GM12891 (cell line): Measurements from ENCODE around the gene FAM193A.

ENCODE experiments used
- PAX5 ChIP-seq: IDR thresholded peaks from 2 replicates; pipeline ENCODE4 v1.6.1; 2011; ENCODE audit warnings: low read length, moderate library complexity, mild to moderate bottlenecking; ENCODE audit not compliant: insufficient read depth, severe bottlenecking
- POLR2A ChIP-seq: IDR thresholded peaks from 2 replicates; pipeline ENCODE4 v1.6.1; 2011; ENCODE audit warnings: low read depth, low read length, control low read depth
- POLR2AphosphoS5 ChIP-seq: IDR thresholded peaks from 2 replicates; pipeline ENCODE4 v1.6.1; 2011; ENCODE audit warnings: low read depth, low read length, control low read depth
- POU2F2 ChIP-seq: IDR thresholded peaks from 2 replicates; pipeline ENCODE4 v1.6.1; 2011; ENCODE audit warnings: low read depth, mild to moderate bottlenecking, control low read depth, low read length, moderate library complexity
- TAF1 ChIP-seq: IDR thresholded peaks from 2 replicates; pipeline ENCODE4 v1.6.1; 2011; ENCODE audit warnings: low read depth, low read length, control low read depth

DNA sequence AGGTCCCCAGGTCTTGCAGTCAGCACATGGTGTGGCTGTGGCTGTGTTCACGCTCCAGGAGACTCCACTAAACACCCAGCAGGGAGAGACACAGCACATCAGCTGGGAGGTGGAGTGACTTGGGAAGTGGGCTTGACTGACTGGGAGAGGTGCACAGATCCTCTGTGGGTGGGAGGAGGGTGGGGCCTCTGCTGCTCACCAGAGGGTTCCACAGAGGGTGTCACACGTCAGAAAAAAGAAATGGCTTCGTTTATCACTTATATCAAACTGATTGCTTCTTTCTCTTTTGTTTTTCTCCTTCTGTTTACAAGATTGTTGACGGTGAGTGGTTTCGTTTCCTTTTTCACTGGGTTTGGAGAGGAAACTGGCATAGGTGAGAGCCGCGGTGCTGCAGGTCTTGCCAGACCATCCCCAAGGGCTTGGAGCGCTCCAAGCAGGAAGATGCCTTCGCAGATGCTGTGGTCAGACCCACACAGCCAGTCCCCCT is 24.8 kb upstream of the FAM193A start:
- no peak for TF ChIP-seq POLR2A
- TF ChIP-seq TAF1 = no peak
- no peak for TF ChIP-seq PAX5
- no peak for TF ChIP-seq POLR2AphosphoS5
- TF ChIP-seq POU2F2 = no peak
